Naive B cell (primary cell): Measurements from ENCODE around the gene SERPINB3. TPM values are rescaled to one million over a fixed set of nuclear protein-coding genes. Genes with fewer than 3 reads are reported as not detected.
"Not testable (repeated sequence)": the region's sequence is repeated elsewhere in the genome, so short reads cannot be mapped to it uniquely, and the experiment has no call there.

Experiments used
- ATAC-seq, 2 donors: fragments of 150-1000 bp; cut with Tn5 transposase; 2 replicates each; pipeline ENCODE4 v1.10.0; 2021; ENCODE audit warnings: low read depth in 2 of 2, mild to moderate bottlenecking in 2 of 2, moderate library complexity in 2 of 2
- DNase-seq: peaks from one replicate; pipeline ENCODE4 v3.0.0; 2022
- H3K27ac Mint-ChIP-seq, 6 donors: one replicate each; pipeline ENCODE4 v1.8.0; 2020 to 2022; ENCODE audit warnings: mild to moderate bottlenecking in 6 of 6, mixed read lengths in 6 of 6, moderate library complexity in 5 of 6, inconsistent platforms in 2 of 6
- H3K27me3 Mint-ChIP-seq, 3 donors: one replicate each; pipeline ENCODE4 v1.8.0; 2021 to 2022; ENCODE audit warnings: mixed read lengths in 3 of 3, mild to moderate bottlenecking in 1 of 3
- H3K36me3 Mint-ChIP-seq, 2 donors: one replicate each; pipeline ENCODE4 v1.8.0; 2020 to 2022; ENCODE audit warnings: mixed read lengths in 2 of 2, inconsistent platforms in 1 of 2, mild to moderate bottlenecking in 1 of 2
- H3K4me1 Mint-ChIP-seq, 3 donors: one replicate each; pipeline ENCODE4 v1.8.0; 2020 to 2022; ENCODE audit warnings: mixed read lengths in 3 of 3, inconsistent platforms in 1 of 3, mild to moderate bottlenecking in 1 of 3, moderate library complexity in 1 of 3
- H3K4me3 Mint-ChIP-seq, 8 donors: one replicate each; pipeline ENCODE4 v1.8.0; 2020 to 2022; ENCODE audit warnings: mild to moderate bottlenecking in 8 of 8, mixed read lengths in 8 of 8, moderate library complexity in 8 of 8, inconsistent platforms in 2 of 8
- H3K9me3 Mint-ChIP-seq, 7 donors: one replicate each; pipeline ENCODE4 v1.8.0; 2020 to 2022; ENCODE audit warnings: mixed read lengths in 7 of 7, mild to moderate bottlenecking in 5 of 7, inconsistent platforms in 2 of 7, moderate library complexity in 1 of 7
- polyA plus RNA-seq, 6 donors: library from polyadenylated mRNA; unstranded; fragments of 300-500 nt; fragmentation: Illumina TruSeq; gene quantifications; one replicate each; pipeline ENCODE4 v1.2.3, GENCODE V29; 2021; ENCODE audit warnings: low read depth in 6 of 6

Gene SERPINB3
- polyA plus RNA-seq, 6 donors from 2014 or later, result not detected

DNA sequence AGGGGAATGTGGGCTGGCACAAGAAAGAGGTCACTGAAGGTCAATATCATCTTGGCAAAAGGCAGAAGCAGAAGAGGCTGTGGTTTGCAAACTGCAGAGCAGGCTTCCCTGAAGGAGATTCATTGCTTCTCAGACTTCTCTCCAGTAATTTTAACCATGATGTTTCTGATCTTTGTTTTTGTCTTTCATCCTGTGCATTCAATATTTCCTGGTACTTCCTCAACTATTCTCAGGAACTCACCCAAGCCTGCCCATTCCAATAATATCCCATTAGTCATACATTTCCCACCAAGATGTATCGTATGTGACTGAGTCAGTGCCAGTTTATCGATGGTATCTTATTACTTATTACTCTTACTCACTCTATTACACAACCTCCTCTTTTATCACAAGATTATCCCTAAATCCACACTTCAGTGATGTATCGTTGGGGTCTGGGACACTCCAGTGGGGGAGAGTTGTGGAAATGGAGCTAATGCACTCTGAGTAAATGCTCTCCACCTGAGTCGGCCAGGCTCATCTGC is 20.5 kb downstream of the SERPINB3 start:
- H3K4me3 Mint-ChIP-seq, H3K9me3 Mint-ChIP-seq, H3K27me3 Mint-ChIP-seq: not testable (repeated sequence)

DNA sequence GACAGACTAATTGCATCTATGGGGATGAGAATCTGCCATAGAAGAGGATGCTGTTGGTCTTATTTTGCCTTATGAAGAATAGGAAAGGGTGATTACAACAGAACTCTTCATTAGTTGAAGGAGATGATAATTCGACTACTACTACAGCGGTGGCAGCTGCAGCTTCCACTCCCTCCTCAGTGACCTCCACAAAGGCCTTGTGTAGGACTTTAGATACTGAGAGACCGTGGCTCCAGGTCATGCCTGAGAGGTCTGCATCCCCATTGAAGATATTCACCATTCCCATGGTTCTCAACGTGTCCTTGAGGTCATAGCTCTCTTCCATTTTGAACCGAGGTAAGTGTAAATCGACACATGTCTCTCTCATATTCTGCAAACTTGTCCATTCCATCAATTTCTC is 24.0 kb downstream of the SERPINB3 start:
- Mint-ChIP-seq H3K4me1 (no peaks in the 10 kb centered on the region), H3K4me3 (no peak overlapping the region), H3K27ac (no peak overlapping the region), H3K9me3 (peaks cover 0 to 2% (median 0%) of the 10 kb centered on the region in 7 donors), H3K27me3 (peaks cover 0 to 5% (median 3%) of the 10 kb centered on the region in 3 donors), H3K36me3 (no peaks in the 10 kb centered on the region)
- ATAC-seq (no peak), DNase-seq (no peak)

More for the DNA sequence above, 20.5 kb downstream of the SERPINB3 start:
- not testable (repeated sequence) for H3K27ac Mint-ChIP-seq, DNase-seq, ATAC-seq, H3K4me1 Mint-ChIP-seq, H3K36me3 Mint-ChIP-seq

DNA sequence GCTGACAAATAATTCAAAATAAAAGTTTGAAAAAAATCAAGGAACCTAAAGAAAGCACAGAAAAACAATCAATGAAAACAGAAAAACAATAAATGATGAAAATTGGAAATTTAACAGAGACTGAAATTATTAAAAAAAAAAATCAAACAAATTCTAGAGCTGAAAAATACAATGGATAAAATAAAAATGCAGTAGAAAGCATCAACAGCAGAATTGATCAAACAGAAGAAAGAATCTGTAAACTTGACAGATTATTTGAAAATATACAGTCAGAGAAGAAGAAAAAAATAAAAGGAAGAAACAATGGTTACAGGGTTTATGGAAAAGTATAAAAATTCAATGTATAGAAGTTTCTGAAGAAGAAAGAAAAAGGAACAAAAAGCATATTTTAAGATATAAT is 33.9 kb downstream of the SERPINB3 start:
- ATAC-seq (no peak), DNase-seq (no peak)
- peaks cover 6 to 24% of the 10 kb centered on the region in 2 donors for H3K36me3 Mint-ChIP-seq
- H3K4me1 Mint-ChIP-seq, result no peaks in the 10 kb centered on the region
- no peaks in the 10 kb centered on the region for H3K27me3 Mint-ChIP-seq
- no peak overlapping the region for H3K4me3 Mint-ChIP-seq
- peaks cover 8 to 67% (median 43%) of the 10 kb centered on the region in 7 donors for H3K9me3 Mint-ChIP-seq
- no peak overlapping the region for H3K27ac Mint-ChIP-seq

DNA sequence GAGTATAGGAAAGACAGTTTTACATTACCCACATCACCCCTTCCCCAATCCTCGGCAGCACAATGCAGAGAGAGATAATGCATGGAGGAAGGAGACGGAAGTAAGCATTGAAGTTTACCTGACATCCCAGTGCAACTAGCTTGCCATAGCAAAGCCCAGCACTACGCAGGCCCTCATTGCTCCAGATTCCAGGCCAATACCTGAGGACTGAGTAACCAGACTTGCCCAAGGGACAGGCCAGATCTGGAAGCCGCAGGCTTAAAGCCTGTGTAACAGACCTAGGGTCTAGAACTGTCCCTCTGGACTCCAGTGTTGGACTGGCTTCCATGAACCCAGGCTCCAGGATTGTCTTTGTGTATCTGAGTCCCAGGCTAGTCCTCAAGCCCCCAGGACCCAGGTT is 35.3 kb downstream of the SERPINB3 start:
- Mint-ChIP-seq H3K4me3 (no peak overlapping the region), H3K4me1 (no peaks in the 10 kb centered on the region), H3K36me3 (peaks cover 6 to 24% of the 10 kb centered on the region in 2 donors), H3K27me3 (no peaks in the 10 kb centered on the region), H3K27ac (no peak overlapping the region), H3K9me3 (peaks cover 8 to 57% (median 42%) of the 10 kb centered on the region in 7 donors)
- DNase-seq (no peak), ATAC-seq (no peak)

DNA sequence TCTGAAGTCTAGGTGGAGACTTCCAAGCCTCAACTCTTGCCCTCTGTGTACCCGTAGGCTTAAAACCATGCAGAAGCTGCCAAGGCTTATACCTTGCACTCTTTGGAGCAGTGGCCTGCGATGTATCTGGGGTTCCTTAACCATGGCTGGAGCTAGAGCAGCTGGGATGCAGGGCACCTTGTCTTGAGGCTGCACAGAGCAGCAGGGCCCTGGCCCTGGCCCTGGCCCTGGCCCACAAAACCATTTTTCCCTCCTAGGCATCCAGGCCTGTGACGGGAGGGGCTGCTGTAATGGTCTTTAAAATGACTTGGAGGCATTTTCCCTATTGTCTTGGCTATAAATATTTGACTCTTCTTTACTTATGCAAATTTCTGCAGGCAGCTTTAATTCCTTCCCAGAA is 36.8 kb downstream of the SERPINB3 start:
- DNase-seq, result no peak
- Mint-ChIP-seq H3K9me3 (peaks cover 12 to 55% (median 36%) of the 10 kb centered on the region in 7 donors), H3K27ac (no peak overlapping the region), H3K36me3 (peaks cover 6 to 24% of the 10 kb centered on the region in 2 donors), H3K27me3 (no peaks in the 10 kb centered on the region), H3K4me3 (no peak overlapping the region), H3K4me1 (no peaks in the 10 kb centered on the region)
- ATAC-seq, result no peak

DNA sequence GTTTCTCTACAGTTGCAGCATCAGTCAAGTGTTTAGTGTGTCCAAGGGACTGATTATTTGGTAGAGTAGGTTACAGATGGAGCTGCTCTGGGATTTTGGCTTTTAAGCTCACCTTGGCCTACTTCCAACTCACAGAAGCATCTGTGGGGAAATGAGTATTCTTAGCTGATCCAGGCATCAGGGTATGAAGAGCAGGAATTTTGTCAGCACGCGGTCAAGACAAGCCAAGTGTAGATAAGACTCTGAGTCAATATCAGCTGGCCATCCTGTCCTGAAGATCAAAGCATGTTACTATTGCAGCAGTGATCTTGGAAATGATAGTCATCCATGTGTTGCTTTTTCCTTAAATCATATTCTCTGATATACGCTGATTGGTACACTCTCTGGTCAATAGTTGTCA is 42.0 kb downstream of the SERPINB3 start:
- no peak overlapping the region for H3K4me3 Mint-ChIP-seq
- H3K27me3 Mint-ChIP-seq, result no peaks in the 10 kb centered on the region
- H3K27ac Mint-ChIP-seq, result no peak overlapping the region
- no peaks in the 10 kb centered on the region for H3K4me1 Mint-ChIP-seq
- ATAC-seq (no peak), DNase-seq (no peak)
- H3K9me3 Mint-ChIP-seq, result peaks cover 4 to 30% (median 12%) of the 10 kb centered on the region in 7 donors
- no peaks in the 10 kb centered on the region for H3K36me3 Mint-ChIP-seq

DNA sequence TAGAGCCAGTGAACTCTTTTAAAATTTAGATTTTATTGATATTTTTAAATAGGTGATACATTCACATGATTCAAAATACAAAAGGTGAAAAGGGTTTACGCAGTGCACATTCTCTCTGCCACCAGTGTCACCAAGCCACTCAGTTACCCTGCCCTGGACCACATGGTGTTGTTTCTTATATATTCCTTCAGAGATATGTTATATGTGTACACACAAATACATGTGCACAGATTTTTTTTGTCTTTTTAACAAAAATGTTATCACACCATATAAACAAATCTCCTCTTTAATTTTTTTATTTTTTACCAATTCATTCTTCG is 43.8 kb downstream of the SERPINB3 start:
- H3K27me3 Mint-ChIP-seq, result peaks cover 0 to 11% (median 0%) of the 10 kb centered on the region in 3 donors
- no peak for ATAC-seq
- peaks cover 0 to under 1% of the 10 kb centered on the region in 2 donors for H3K36me3 Mint-ChIP-seq

DNA sequence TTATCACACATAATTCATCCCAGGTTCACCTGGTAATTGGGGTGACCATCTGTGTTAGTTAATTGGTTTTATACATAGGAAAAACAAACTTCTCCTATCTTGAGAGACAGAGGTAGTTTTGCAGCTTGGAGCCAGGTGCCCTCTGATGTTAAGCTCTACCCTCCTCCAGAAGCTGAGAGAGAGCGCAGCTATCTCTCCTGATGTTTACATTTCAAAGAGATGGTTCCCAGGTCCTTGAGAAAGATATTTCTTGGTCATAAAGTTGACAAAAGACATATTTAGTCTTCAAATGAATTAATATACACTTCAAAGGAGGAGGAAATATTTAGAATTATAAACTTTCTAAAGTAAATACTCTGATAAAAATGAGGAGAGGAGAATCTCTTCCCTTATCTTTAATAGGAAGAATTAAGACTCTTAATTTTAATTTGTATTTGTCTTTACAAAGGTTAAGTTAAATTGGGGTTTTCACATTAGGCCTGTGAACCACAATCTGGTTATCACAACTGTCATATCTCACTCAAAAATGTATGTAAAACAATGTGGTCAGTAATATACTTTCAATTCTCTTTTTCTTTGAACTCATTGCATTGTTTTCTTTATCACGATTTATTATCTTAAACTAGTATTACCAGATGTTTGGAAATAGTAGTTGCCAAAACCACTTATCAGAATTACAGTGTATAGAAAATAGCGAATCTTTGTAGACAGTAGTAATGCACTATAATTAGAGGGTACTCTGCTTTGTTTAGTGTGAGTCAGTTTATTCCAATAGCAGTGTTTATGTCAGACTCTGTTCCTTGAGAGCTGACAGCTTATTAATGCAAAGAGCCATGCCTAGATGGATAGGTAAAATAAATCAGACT is 44.4 kb downstream of the SERPINB3 start:
- no peak overlapping the region for H3K27ac Mint-ChIP-seq
- peaks cover 0 to 27% (median 6%) of the 10 kb centered on the region in 7 donors for H3K9me3 Mint-ChIP-seq
- DNase-seq (no peak), ATAC-seq (no peak)
- peaks cover 0 to 14% (median 0%) of the 10 kb centered on the region in 3 donors for H3K27me3 Mint-ChIP-seq
- no peak overlapping the region for H3K4me3 Mint-ChIP-seq
- H3K4me1 Mint-ChIP-seq, result no peaks in the 10 kb centered on the region
- peaks cover 0 to 4% of the 10 kb centered on the region in 2 donors for H3K36me3 Mint-ChIP-seq

More for the DNA sequence above, 43.8 kb downstream of the SERPINB3 start:
- no peak overlapping the region for H3K27ac Mint-ChIP-seq
- H3K4me1 Mint-ChIP-seq, result no peaks in the 10 kb centered on the region
- H3K9me3 Mint-ChIP-seq, result peaks cover 0 to 24% (median 7%) of the 10 kb centered on the region in 7 donors
- no peak for DNase-seq
- no peak overlapping the region for H3K4me3 Mint-ChIP-seq

DNA sequence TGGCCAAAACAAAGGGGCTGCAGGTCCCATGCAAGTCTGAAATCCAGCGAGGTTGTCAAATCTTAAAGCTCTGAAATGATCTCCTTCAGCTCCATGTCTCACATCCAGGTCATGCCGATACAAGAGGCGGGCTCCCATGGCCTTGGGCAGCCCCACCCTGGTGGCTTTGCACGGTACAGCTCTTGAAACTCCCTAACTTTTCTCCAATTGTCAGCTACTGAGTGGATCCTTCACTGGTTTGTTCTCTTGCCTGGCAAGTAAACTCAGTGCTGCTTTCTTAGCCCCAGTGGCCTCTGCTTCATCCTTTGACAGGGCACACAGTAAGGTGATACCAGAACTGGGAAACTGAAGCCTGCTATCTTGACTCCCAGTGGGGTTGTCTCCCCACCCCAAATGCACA is 48.3 kb downstream of the SERPINB3 start:
- H3K4me1 Mint-ChIP-seq, result no peaks in the 10 kb centered on the region
- H3K27me3 Mint-ChIP-seq, result peaks cover 5 to 14% (median 9%) of the 10 kb centered on the region in 3 donors
- H3K9me3 Mint-ChIP-seq, result peaks cover 0 to 12% (median 2%) of the 10 kb centered on the region in 7 donors
- H3K27ac Mint-ChIP-seq, result no peak overlapping the region
- no peak overlapping the region for H3K4me3 Mint-ChIP-seq
- no peak for DNase-seq
- ATAC-seq, result no peak
- peaks cover 0 to 4% of the 10 kb centered on the region in 2 donors for H3K36me3 Mint-ChIP-seq

DNA sequence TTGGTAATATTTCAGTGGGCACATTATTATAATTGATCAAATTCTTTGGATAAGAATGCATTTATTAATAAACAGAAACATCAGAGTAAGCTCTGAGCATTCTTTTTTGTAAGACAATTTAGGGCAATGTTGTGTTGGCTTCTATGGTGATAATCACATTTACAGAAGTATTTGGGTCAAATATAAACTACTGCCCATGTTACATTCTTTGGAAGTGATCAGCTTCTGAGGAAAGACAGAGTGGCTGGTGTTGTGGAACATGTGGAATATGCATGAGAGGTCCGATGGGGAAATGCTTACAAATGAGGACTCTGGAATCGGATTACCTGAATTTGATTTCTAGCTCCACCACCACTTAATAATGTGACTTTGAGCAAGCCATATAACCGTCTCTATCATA is 55.2 kb downstream of the SERPINB3 start:
- no peak overlapping the region for H3K4me3 Mint-ChIP-seq
- peaks cover 0 to 3% (median 0%) of the 10 kb centered on the region in 7 donors for H3K9me3 Mint-ChIP-seq
- ATAC-seq (no peak), DNase-seq (no peak)
- no peaks in the 10 kb centered on the region for H3K4me1 Mint-ChIP-seq
- H3K36me3 Mint-ChIP-seq, result no peaks in the 10 kb centered on the region
- H3K27me3 Mint-ChIP-seq, result peaks cover 5 to 14% (median 8%) of the 10 kb centered on the region in 3 donors
- H3K27ac Mint-ChIP-seq, result no peak overlapping the region

Other genes with a start within 250 kb of the SERPINB3 start
- 10 to 100 TPM; 36.6 to 89.8 (median 71.6) TPM for gene VPS4B, start 239.4 kb downstream of the SERPINB3 start, polyA plus RNA-seq
- gene SERPINB5, start 184.9 kb downstream of the SERPINB3 start, polyA plus RNA-seq, result not detected
- not detected for gene SERPINB12, start 119.5 kb downstream of the SERPINB3 start, polyA plus RNA-seq
- not detected for gene SERPINB13, start 74.5 kb downstream of the SERPINB3 start, polyA plus RNA-seq
- gene SERPINB4, start 17.6 kb downstream of the SERPINB3 start, polyA plus RNA-seq, result not detected
- gene SERPINB11, start 41.1 kb upstream of the SERPINB3 start, polyA plus RNA-seq, result not detected
- not detected for gene SERPINB7, start 113.5 kb upstream of the SERPINB3 start, polyA plus RNA-seq
- under 1 TPM in 2 of 6 donors, not detected in 4; 0.15 to 0.39 TPM for gene SERPINB2, start 225.8 kb upstream of the SERPINB3 start, polyA plus RNA-seq
- gene SERPINB10, start 246.1 kb upstream of the SERPINB3 start, polyA plus RNA-seq, result not detected